ENCODE results near the gene RAB3A. TPM values are rescaled to one million over a fixed set of nuclear protein-coding genes. Genes with fewer than 3 reads are reported as not detected.
A peak's percentile ranks its signal among the peaks of the same experiment; 100 is the strongest.

Gene RAB3A
- total RNA-seq, 1 donor from 2014 or later = 50.4 TPM

DNA sequence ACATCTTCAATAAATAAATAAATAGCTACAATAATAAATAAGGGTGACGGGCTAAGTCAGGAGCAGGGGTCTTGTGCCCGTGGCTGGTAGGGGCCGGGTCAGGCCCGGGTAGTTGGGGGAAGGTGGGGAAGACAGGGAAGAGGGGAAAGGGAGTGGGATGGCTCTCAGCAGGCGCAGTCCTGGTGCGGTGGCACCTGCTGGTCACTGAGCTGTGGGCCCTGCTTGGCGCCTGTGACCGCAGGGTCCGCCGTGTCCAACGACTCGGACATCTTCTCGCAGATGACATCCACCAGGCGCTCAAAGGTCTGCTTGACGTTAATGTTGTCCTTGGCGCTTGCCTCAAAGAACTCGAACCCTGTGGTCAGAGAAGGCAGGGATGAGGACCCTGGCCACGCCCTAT, 6.5 kb downstream of the RAB3A start:
- no peak for DNase-seq

GRCh38 chr19:18196511-18196845, 7.4 kb downstream of the RAB3A start:
- DNase-seq = no peak

GRCh38 chr19:18194554-18195238, 9.1 kb downstream of the RAB3A start:
- no peak for DNase-seq

DNA sequence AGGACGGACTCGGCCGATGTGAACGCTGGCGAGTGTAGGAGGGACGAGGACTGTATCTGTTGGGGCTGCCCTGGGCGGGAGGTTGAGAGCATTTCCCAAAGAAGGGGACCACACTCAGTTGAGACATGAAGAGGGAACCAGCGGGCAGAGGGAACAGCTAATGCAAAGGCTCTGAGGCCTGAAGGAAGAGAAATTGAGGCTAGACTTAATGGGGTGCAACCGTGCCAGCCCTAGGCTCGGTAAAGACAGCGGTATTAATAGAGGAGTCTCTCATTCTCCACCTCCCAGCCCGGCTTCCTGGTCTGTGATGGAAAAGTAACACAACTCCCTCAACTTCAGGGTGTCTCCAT, 9.7 kb downstream of the RAB3A start:
- DNase-seq = no peak

DNA sequence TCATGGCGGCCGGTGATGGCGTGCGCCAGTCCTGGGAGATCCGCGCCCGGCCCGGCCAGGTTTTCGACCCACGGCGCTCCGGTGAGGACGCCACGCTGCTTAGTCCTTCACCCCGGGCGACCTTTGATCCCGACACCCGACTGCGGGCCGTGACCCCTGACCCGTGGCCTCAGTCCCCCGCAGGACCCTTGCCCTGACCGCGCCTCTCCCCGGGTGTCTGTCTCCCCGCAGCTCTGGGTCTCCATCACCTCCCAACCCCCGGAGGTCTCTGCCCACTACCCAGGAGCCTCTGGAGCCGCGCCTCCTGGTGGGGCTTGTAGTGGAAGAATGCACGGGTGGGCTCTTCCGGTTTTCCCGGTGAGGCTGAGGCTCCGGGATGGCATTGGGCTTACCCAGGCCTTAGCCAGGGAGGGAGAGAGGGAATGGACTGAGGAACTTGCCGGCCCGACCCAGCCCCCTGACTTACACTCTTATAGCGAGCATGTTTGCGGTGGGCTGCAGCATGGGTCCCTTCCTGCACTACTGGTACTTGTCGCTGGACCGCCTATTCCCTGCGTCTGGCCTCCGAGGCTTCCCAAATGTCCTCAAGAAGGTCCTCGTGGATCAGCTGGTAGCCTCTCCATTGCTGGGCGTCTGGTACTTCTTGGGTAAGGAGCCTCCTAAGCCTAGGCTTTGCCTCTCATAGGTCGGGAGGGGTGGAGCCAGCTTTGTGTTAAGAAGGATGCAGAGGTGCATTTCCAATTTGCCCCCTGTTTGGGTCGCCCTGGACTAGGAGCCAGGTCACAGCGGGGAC, 10.3 kb downstream of the RAB3A start:
- DNase-seq = no peak

GRCh38 chr19:18192673-18193387, 11.0 kb downstream of the RAB3A start, which contains the start of gene MPV17L2:
TSS of gene MPV17L2 (plus strand) at chr19:18193218. CDS start at chr19:18193282, 64 bp downstream.
- DNase-seq = peak; percentile 100

- no peak for DNase-seq
These were observed 12.2 kb downstream of the RAB3A start for GRCh38 chr19:18191640-18192062.

- no peak for DNase-seq
These were observed 13.6 kb downstream of the RAB3A start for GRCh38 chr19:18190278-18190677.

- DNase-seq = no peak
These were observed 18.3 kb downstream of the RAB3A start for GRCh38 chr19:18185538-18185937.

- DNase-seq = no peak
These were observed 20.3 kb downstream of the RAB3A start for GRCh38 chr19:18183529-18183928.

GRCh38 chr19:18179957-18180356, 23.9 kb downstream of the RAB3A start:
- DNase-seq = no peak

- no peak for DNase-seq
These were observed 27.2 kb downstream of the RAB3A start for GRCh38 chr19:18176367-18177310.

GRCh38 chr19:18174983-18175382, 28.9 kb downstream of the RAB3A start:
- DNase-seq = no peak

DNA sequence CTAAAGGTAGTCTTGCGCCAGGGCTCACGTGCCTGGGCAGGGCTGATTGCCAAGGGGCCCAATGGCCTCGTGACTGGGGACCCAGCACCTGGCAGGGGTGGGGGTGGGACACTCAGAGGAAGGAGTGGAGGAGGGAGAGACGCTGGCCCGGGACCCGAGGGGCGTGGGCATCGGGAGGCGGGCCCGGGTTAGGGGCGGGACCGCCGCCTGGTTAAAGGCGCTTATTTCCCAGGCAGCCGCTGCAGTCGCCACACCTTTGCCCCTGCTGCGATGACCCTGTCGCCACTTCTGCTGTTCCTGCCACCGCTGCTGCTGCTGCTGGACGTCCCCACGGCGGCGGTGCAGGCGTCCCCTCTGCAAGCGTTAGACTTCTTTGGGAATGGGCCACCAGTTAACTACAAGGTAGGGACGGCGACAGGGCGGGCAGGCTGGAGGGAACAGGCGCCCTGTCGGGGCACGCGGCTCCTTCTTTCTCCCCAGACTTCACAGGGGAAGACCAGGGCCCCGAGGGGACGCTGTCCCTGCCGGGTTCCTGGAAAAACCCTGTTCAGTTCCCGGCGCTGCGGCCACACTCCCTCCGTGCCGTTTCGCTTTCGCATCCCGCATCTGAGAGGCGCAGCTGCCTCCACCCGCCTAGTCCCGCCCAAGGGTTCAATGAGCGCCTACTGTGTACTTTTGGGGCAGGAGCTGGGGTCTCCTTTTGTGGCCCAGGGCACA, 30.1 kb downstream of the RAB3A start, which contains the start of gene IFI30:
TSS of gene IFI30 (plus strand) at position 242 of the 717 bp plus-strand sequence. CDS start at position 271, 29 bp downstream.
- no peak for DNase-seq

GRCh38 chr19:18173054-18173571, 30.7 kb downstream of the RAB3A start:
- DNase-seq = no peak

DNA sequence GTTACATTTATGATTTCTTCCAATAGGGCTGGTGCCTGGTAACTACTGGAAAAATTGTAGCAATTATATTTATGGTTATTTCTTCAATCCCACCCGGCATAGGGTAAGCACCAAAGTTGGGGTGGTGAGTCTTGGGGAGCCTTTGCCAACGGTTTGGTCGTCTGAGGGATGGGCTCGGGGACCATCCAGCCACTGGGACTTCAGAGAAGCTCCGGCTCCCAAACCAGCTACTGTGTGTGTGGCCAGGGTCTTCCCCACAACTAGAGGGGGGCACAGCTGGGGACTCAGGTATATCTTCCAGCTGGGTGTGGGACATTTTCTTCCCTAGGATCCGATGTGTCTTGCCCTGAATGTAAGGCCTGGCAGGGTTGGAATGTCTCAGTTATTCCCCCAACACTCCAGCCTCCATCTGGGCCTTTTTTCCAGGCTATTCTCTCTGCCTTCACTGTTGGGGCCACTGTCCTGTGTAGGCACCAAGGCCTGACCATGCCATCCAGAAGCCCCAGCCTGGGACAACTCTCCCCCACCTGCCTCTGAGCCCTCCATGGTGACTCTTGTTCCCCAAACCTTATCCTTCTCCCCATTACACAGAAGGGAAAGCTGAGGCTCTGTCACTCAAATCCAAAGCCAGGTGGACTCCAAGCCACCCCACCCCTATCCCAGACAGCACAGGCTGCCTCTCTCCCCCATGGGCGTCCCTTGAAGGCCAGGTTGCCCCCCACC, 31.4 kb downstream of the RAB3A start:
- no peak for DNase-seq

- DNase-seq = no peak
These were observed 32.1 kb downstream of the RAB3A start for GRCh38 chr19:18171605-18172327.

- no peak for DNase-seq
These were observed 33.1 kb downstream of the RAB3A start for GRCh38 chr19:18170714-18171255.

DNA sequence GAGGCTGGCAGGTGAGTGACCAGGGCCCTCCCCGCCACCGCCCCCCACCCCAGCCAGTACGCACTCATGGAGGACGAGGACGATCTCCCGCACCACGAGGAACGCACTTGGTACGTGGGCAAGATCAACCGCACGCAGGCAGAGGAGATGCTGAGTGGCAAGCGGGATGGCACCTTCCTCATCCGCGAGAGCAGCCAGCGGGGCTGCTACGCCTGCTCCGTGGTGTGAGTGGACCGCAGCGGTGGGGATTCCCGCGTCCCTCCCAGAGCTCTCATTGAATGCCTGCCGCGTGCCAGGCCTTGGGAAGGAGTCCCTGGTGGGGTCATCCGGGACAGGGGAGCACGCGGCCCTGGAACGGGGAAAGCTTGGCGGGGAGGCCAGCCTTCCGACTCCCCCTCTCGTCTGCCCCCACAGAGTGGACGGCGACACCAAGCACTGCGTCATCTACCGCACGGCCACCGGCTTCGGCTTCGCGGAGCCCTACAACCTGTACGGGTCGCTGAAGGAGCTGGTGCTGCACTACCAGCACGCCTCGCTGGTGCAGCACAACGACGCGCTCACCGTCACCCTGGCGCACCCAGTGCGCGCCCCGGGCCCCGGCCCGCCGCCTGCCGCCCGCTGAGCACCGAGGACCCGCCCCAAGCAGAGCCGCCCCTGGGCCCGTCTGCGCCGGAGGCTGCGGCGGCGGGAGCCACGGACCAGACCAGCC, 35.0 kb downstream of the RAB3A start:
- no peak for DNase-seq

Measured in occipital lobe (tissue), 2 donors.